GM18951 (cell line): ENCODE data around the gene ANKZF1.

Experiments used
- POLR2A ChIP-seq: IDR thresholded peaks from 4 replicates; pipeline ENCODE4 v1.6.1; 2011; ENCODE audit warnings: mild to moderate bottlenecking; ENCODE audit not compliant: insufficient read length, insufficient read depth; ENCODE audit errors: extremely low read depth
- in situ Hi-C: fragments of 300-500 bp; cut with MboI; formaldehyde crosslinking; loops from one replicate; pipeline ENCODE4 v1.12.0; 2022; ENCODE audit warnings: low sequenced_read_pairs, mixed read lengths, inconsistent platforms; ENCODE audit not compliant: unreplicated experiment

The ANKZF1 gene

GRCh38 chr2:219266886-219267285 lies 37.3 kb downstream of the ANKZF1 start:
- TF ChIP-seq POLR2A: no peak
- in situ Hi-C loops: no loop called here

- in situ Hi-C loops: no loop called here
- no peak for TF ChIP-seq POLR2A
These were observed 38.7 kb downstream of the ANKZF1 start for GRCh38 chr2:219268294-219268693.

GRCh38 chr2:219269362-219270054 lies 39.9 kb downstream of the ANKZF1 start:
- TF ChIP-seq POLR2A: no peak
- in situ Hi-C loops: no loop called here

GRCh38 chr2:219270055-219270372 lies 40.4 kb downstream of the ANKZF1 start:
- no peak for TF ChIP-seq POLR2A
- in situ Hi-C loops: no loop called here

- in situ Hi-C loops: no loop called here
- no peak for TF ChIP-seq POLR2A
These were observed 41.4 kb downstream of the ANKZF1 start for GRCh38 chr2:219271021-219271420.

GRCh38 chr2:219272356-219272755 lies 42.8 kb downstream of the ANKZF1 start:
- no peak for TF ChIP-seq POLR2A
- in situ Hi-C loops: no loop called here

GRCh38 chr2:219272995-219273394 lies 43.4 kb downstream of the ANKZF1 start:
- in situ Hi-C loops: no loop called here
- TF ChIP-seq POLR2A: no peak

- in situ Hi-C loops: no loop called here
- no peak for TF ChIP-seq POLR2A
These were observed 44.3 kb downstream of the ANKZF1 start for GRCh38 chr2:219273937-219274336.

GRCh38 chr2:219274361-219274921 lies 44.8 kb downstream of the ANKZF1 start:
- in situ Hi-C loops: no loop called here
- TF ChIP-seq POLR2A: no peak

GRCh38 chr2:219277703-219278654 lies 48.4 kb downstream of the ANKZF1 start:
- TF ChIP-seq POLR2A: peak; percentile 53
- in situ Hi-C loops: no loop called here

- TF ChIP-seq POLR2A: no peak
- in situ Hi-C loops: no loop called here
These were observed 49.1 kb downstream of the ANKZF1 start for GRCh38 chr2:219278655-219279150.

GRCh38 chr2:219279151-219279915 lies 49.7 kb downstream of the ANKZF1 start, which contains the start of gene DNAJB2:
TSS of gene DNAJB2 (plus strand) at chr2:219279366. CDS start at chr2:219279834, 468 bp downstream.
- TF ChIP-seq POLR2A: peak; percentile 94
- in situ Hi-C loops: no loop called here
